ENCODE measurements around the gene SMAD5. TPM values are rescaled to one million over a fixed set of nuclear protein-coding genes. Genes with fewer than 3 reads are reported as not detected.

Gene SMAD5
- total and polyA plus RNA-seq, 2 donors from 2014 or later, result 9.9 to 67.7 TPM

DNA sequence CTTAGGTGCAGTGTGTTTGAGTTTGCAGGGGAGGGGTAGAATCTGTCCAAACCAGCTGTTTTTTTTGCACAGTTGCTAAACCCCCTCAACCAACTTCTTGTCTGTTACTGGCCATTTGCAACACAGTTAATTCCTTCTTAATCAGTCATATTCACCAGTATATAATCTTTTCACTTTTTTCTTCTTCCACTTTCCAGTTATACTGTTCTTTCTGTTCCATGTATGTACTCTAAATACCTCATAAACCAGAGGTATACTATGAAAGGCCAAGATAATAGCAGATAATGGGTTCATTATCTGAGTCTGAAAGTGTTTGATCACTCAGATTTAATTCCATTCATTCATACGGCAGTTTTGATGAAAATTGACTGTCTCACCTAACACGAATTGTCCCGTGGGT lies 11.1 kb downstream of the SMAD5 start:
- intact Hi-C loops (cut with DNase I), result no loop called here
- DNase-seq, result no peak

GRCh38 chr5:136145030-136145429 lies 12.4 kb downstream of the SMAD5 start:
- FAIRE-seq (no peak), DNase-seq (no peak)
- H3K27me3 ChIP-seq (ENCODE audit: control insufficient read depth, insufficient read depth, low read length), result no peaks in the 10 kb centered on the region
- no peak overlapping the region for H3K4me3 ChIP-seq (ENCODE audit: low read length in 3 of 3)
- TF ChIP-seq, protein P1, sequence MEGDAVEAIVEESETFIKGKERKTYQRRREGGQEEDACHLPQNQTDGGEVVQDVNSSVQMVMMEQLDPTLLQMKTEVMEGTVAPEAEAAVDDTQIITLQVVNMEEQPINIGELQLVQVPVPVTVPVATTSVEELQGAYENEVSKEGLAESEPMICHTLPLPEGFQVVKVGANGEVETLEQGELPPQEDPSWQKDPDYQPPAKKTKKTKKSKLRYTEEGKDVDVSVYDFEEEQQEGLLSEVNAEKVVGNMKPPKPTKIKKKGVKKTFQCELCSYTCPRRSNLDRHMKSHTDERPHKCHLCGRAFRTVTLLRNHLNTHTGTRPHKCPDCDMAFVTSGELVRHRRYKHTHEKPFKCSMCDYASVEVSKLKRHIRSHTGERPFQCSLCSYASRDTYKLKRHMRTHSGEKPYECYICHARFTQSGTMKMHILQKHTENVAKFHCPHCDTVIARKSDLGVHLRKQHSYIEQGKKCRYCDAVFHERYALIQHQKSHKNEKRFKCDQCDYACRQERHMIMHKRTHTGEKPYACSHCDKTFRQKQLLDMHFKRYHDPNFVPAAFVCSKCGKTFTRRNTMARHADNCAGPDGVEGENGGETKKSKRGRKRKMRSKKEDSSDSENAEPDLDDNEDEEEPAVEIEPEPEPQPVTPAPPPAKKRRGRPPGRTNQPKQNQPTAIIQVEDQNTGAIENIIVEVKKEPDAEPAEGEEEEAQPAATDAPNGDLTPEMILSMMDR (IDR thresholded peaks at IDR 0.05; ENCODE audit: borderline replicate concordance, extremely low read depth, insufficient read depth), result no peak
- peaks cover 0 to 8% (median 3%) of the 10 kb centered on the region in 3 donors for H3K4me1 ChIP-seq (ENCODE audit: control insufficient read depth in 2 of 3, insufficient read depth in 2 of 3, low read depth in 1 of 3, low read length in 3 of 3)
- H3K9me3 ChIP-seq (ENCODE audit: control insufficient read depth in 2 of 3, insufficient read depth in 1 of 3, low read length in 3 of 3), result no peaks in the 10 kb centered on the region
- no peak overlapping the region for H3K9ac ChIP-seq (ENCODE audit: low read length in 3 of 3)
- intact Hi-C loops (cut with DNase I), result no loop called here
- H3K27ac ChIP-seq (ENCODE audit: low read depth in 2 of 2, low read length in 2 of 2), result no peak overlapping the region
- no peaks in the 10 kb centered on the region for H3K36me3 ChIP-seq (ENCODE audit: control insufficient read depth in 2 of 3, insufficient read depth in 3 of 3, low read length in 3 of 3)

More for the DNA sequence above, 11.1 kb downstream of the SMAD5 start:
- Histone ChIP-seq H3K9me3 (ENCODE audit: control insufficient read depth in 2 of 3, insufficient read depth in 1 of 3, low read length in 3 of 3) (no peaks in the 10 kb centered on the region), H3K27ac (ENCODE audit: low read depth in 2 of 2, low read length in 2 of 2) (no peak overlapping the region), H3K36me3 (ENCODE audit: control insufficient read depth in 2 of 3, insufficient read depth in 3 of 3, low read length in 3 of 3) (no peaks in the 10 kb centered on the region), H3K9ac (ENCODE audit: low read length in 3 of 3) (no peak overlapping the region), H3K4me1 (ENCODE audit: control insufficient read depth in 2 of 3, insufficient read depth in 2 of 3, low read depth in 1 of 3, low read length in 3 of 3) (peaks cover 0 to 10% (median 8%) of the 10 kb centered on the region in 3 donors), H3K27me3 (ENCODE audit: control insufficient read depth, insufficient read depth, low read length) (no peaks in the 10 kb centered on the region), H3K4me3 (ENCODE audit: low read length in 3 of 3) (no peak overlapping the region)
- no peak for FAIRE-seq
- TF ChIP-seq, protein P1 (IDR thresholded peaks at IDR 0.05; ENCODE audit: borderline replicate concordance, extremely low read depth, insufficient read depth), result no peak

- peaks cover 0 to 5% (median 4%) of the 10 kb centered on the region in 3 donors for H3K4me1 ChIP-seq (ENCODE audit: control insufficient read depth in 2 of 3, insufficient read depth in 2 of 3, low read depth in 1 of 3, low read length in 3 of 3)
- no peak overlapping the region for H3K4me3 ChIP-seq (ENCODE audit: low read length in 3 of 3)
- DNase-seq, result no peak
- no peak overlapping the region for H3K9ac ChIP-seq (ENCODE audit: low read length in 3 of 3)
- FAIRE-seq, result no peak
- H3K27me3 ChIP-seq (ENCODE audit: control insufficient read depth, insufficient read depth, low read length), result no peaks in the 10 kb centered on the region
- TF ChIP-seq, protein P1 (IDR thresholded peaks at IDR 0.05; ENCODE audit: borderline replicate concordance, extremely low read depth, insufficient read depth), result no peak
- no peak overlapping the region for H3K27ac ChIP-seq (ENCODE audit: low read depth in 2 of 2, low read length in 2 of 2)
- H3K36me3 ChIP-seq (ENCODE audit: control insufficient read depth in 2 of 3, insufficient read depth in 3 of 3, low read length in 3 of 3), result no peaks in the 10 kb centered on the region
- intact Hi-C loops (cut with DNase I), result no loop called here
- no peaks in the 10 kb centered on the region for H3K9me3 ChIP-seq (ENCODE audit: control insufficient read depth in 2 of 3, insufficient read depth in 1 of 3, low read length in 3 of 3)
Observed at GRCh38 chr5:136146201-136146600, 13.6 kb downstream of the SMAD5 start.

- intact Hi-C loops (cut with DNase I), result no loop called here
- Histone ChIP-seq H3K4me1 (ENCODE audit: control insufficient read depth in 2 of 3, insufficient read depth in 2 of 3, low read depth in 1 of 3, low read length in 3 of 3) (peaks cover 0 to 4% (median 2%) of the 10 kb centered on the region in 3 donors), H3K36me3 (ENCODE audit: control insufficient read depth in 2 of 3, insufficient read depth in 3 of 3, low read length in 3 of 3) (no peaks in the 10 kb centered on the region), H3K9ac (ENCODE audit: low read length in 3 of 3) (no peak overlapping the region), H3K27me3 (ENCODE audit: control insufficient read depth, insufficient read depth, low read length) (no peaks in the 10 kb centered on the region), H3K9me3 (ENCODE audit: control insufficient read depth in 2 of 3, insufficient read depth in 1 of 3, low read length in 3 of 3) (no peaks in the 10 kb centered on the region), H3K4me3 (ENCODE audit: low read length in 3 of 3) (no peak overlapping the region), H3K27ac (ENCODE audit: low read depth in 2 of 2, low read length in 2 of 2) (no peak overlapping the region)
- TF ChIP-seq, protein P1 (IDR thresholded peaks at IDR 0.05; ENCODE audit: borderline replicate concordance, extremely low read depth, insufficient read depth), result no peak
- FAIRE-seq (no peak), DNase-seq (no peak)
Observed at GRCh38 chr5:136147632-136148031, 15.0 kb downstream of the SMAD5 start.
